Left colon (tissue), 2 donors: ENCODE data around the gene A2M. TPM values are rescaled to one million over a fixed set of nuclear protein-coding genes. Genes with fewer than 3 reads are reported as not detected.

Source experiments
- ATAC-seq: fragments of 200-7000 bp; cut with Tn5 transposase; one replicate; pipeline ENCODE4 v1.9.1; 2020; ENCODE audit warnings: mild to moderate bottlenecking, moderate library complexity
- DNase-seq, 2 donors: peaks; one replicate each; pipeline ENCODE4 v3.0.0-alpha.2; 2020
- intact Hi-C, 2 donors: fragments of 100-400 bp; cut with DNase I in 1 of 2; cut with micrococcal nuclease in 1 of 2; formaldehyde crosslinking; loops; one replicate each; pipeline versions ENCODE4 v1.11.2 to v1.14.0; 2022; cut with DNase I, micrococcal nuclease
- total RNA-seq, 2 donors: library from RNA; stranded (reverse); fragmentation: NEBNext Ultra II Directional; extraction: Animal tissue kit (Norgen Biotek cat#: 25700); gene quantifications; one replicate each; pipeline ENCODE4 v1.2.1, GENCODE V29; 2021
- donor health status: DM: no; HTN: no; CAD: no.
- donor health status: DM: yes; HTN: yes; CAD: no.

Gene A2M
- total RNA-seq, 2 donors from 2014 or later = 83.4 to 227 TPM

DNA sequence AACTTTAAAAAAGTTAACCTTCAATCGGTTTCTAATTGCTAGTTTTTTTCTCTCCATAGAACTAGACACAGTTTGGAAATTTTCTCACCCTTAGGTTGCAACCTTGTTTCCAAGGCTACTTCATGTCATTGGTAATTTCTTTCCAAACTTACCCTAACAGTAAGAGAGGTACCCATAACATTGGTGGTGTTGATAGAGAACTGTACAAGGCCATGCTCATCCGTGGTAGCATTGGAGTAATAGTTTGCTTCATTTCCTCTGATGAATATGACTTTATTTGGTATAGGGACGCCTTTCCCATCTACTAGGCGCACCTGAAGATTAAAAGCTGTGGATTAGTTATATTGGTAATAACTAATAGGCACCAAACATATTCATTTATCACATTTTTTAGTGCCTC, 11.6 kb downstream of the A2M start:
- ATAC-seq (no peak), DNase-seq (no peak)
- intact Hi-C loops = no loop called here

DNA sequence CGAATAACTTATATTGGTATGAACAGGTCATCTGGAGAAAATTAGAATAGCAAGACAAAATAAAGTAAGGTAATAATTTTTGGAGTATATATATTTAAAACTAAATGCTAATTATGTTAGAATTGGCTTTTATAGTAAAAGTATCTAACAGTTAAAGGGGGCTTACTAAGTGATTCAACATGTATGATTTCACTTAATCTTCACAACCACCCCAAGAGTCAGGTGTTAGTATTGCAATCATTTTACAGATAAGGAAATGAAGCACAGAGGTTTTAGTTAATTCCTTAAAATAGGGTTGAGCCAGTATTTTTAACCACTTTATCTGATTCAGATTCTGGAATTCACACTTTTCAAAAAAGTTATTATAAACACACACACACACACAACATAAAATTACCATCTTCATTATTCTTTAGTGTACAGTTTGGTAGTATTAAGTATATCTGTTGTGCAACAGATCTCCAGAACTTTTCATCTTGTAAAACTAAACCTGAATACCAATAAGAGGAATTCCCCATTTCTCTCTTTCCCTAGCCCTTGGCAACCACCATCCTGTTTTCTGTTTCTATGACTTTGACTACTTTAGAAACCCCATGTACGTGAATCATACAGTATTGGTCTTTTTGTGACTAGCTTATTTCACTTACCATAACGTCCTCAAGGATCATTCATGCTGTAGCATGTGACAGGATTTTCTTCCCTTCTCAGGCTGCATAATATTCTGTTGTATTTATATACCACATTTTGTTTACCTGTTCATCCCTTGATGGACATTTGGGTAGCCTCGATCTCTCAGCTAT, 12.5 kb downstream of the A2M start:
- ATAC-seq = no peak
- DNase-seq = no peak
- intact Hi-C loops = no loop called here

DNA sequence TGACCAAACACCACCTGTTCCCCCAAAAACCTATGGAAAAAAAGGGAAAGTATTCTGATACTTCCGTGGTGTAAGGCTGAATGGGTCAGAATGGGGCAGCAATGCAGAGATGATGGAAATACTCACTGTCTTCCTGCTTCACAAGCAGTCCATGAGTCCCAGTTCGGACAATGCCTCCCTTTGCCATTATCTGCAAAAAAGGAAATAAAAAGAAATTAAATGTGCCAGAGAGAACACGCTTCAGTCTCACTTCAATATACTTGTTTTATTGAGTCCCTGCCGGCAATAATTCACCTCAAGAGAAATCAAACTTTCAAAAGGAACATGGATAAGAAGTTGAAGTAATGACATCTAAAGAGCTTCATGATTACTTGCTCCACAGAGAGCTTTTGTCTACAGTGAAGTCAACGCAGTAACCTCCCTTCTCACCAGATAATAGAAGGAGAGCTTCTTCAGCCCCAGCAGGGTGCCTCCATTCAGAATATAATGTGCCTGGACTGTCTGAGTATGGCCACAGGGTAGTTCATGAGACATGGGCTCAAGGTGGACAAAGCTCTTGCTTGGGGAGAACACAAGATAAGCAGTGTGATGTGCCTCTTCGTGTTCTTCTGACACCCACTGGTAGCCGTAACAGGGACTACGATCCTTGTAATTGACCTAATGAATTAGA, 14.6 kb downstream of the A2M start:
- DNase-seq (no peak), ATAC-seq (no peak)
- intact Hi-C loops = no loop called here

DNA sequence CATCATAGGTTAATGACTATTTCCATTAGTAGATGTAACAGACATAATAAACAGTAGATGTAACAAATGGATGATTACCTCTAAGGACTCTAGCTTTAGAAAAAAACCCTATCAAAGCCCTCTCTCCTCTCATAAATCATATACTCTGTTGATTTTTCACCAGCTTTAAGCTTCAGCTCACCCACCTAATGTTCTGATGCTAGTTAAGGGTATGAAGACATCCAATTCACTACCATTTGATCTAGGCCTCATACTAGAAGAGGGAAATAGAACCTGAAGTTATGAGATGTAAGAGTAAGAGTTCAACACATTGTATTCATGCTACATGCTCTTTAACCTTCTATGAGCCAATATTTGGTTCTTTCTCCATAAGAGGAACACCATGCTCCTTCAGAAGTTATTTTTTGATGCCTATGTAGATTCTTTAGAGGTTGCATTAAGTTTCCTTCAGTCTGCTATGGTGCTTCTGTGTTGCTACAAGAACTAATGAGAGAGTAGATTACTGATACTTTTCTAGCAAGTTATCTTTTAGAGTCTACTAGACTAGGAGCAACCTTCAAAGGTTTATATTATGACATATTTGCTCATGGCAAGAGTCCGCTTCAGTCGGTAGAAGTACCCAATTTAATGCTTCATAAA, 16.0 kb downstream of the A2M start:
- intact Hi-C loops = no loop called here
- DNase-seq (no peak), ATAC-seq (no peak)

DNA sequence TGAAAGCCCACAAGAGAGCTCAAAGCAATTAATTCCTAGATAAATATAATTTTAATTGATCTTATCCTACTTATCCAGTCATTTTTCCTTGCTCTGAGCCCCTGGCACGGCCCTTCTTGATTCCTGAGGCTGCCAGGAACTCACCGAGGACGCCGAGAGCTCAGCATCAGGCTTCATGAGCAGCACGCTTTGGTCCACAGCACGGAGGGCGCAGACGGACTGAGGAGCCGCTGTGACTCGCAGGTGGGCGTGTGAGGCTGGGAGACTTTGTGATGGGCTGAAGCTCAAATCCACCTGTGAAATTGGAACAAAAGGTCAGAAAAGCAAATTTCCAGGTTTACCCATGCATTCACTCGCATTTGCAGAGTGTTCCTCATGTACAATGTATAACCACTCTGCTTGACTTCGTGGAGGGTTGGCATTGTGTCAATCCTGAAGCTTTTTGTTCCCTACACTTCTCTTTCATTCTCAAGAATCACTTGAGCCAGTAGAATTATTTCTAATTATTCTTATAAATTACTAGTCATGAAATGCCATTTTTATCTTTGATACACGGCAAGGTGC, 17.2 kb downstream of the A2M start:
- no peak for ATAC-seq
- no peak for DNase-seq
- intact Hi-C loops = no loop called here

DNA sequence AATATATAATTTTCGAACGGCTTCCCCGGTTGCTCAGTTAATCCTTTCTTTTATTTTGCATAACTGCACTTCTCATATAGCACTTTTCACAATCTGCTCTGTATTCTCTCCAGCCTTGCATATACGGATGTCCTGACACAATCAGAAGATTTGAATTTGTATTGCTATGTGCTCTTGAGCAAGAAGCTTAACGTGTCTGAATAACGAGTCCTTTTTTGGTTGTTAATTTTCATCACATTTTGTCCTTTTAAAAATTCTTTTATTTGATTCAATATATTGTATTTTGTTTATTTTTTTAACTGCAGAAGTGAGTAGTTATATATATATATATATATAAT, 17.6 kb downstream of the A2M start:
- DNase-seq = no peak
- intact Hi-C loops = no loop called here
- ATAC-seq = no peak

DNA sequence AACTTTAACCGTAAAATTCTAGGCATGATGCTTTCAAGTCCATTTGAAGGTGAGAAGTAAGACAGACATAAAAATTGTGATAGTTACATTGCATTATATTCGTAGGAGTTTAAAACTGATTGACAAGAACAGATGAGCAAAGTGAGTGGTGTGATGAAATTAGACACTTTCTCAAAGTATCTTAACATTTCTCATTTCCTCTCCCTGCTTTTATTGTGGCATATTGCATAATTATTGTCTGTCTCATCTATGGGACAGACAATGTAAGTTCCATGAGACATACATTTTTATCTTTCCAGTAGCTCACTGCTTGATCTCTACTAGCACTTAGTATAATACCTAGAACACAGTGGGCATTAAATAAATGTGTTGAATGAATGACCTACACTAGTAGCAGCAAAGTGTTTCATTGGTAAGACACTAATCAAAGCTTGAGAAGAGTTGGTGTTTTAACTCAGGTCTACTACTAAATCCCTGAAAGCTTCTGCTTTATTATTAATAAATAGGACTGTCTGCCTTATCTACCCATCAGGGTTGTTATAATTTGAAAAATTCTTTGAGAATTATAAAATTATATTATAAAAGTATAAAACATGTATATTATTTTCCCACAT, 19.0 kb downstream of the A2M start:
- DNase-seq = no peak
- intact Hi-C loops = no loop called here
- no peak for ATAC-seq

DNA sequence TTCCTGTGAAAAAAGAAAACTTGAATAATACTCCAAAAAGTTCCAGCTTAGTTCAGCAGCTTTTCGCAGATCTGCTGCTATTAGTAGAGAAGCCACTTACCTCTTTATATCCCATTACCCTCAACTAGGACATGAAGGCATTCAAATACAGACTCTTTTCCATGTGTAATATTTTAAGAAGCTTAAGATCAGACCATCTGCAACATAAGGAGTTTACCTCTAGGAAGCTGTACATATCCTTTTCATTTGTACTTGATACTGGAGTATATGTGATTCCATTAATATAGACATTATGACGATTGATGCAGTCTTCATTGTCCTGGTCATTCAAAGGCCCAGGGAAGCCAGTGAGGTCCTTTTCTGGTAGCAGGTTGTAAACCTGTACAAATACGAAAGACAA, 20.4 kb downstream of the A2M start:
- intact Hi-C loops = no loop called here
- DNase-seq = no peak
- no peak for ATAC-seq

DNA sequence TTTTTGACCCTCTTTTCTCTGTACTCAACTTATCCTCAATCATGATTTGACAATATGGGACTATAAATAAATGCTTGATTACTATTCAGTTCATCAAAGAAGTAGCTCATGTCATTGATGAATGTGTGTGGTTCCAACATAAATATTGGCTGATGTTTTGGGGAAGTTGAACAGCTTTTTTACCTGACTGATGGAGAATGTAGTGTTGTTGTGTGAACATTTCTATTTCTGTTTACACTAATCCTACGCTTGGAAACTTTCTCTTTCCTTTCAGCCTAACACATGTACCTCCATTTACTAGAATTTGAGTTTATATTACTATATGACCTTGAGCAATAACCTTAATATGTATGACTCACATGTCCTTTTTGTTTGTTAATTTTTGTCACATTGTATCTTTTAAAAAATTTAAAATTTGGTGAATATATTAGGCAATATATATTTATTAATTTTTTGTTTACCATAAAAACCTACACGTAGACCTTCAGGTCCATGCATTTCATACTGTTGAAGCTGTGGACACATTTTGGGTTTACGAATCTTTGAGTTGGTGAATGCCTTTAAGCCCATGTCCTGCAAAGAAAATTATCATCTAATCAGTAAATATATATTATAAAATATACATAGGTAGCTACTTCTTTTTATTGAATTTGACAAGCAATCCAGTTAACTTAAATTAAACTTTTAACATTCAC, 21.1 kb downstream of the A2M start:
- ATAC-seq = no peak
- DNase-seq = no peak
- intact Hi-C loops = no loop called here

DNA sequence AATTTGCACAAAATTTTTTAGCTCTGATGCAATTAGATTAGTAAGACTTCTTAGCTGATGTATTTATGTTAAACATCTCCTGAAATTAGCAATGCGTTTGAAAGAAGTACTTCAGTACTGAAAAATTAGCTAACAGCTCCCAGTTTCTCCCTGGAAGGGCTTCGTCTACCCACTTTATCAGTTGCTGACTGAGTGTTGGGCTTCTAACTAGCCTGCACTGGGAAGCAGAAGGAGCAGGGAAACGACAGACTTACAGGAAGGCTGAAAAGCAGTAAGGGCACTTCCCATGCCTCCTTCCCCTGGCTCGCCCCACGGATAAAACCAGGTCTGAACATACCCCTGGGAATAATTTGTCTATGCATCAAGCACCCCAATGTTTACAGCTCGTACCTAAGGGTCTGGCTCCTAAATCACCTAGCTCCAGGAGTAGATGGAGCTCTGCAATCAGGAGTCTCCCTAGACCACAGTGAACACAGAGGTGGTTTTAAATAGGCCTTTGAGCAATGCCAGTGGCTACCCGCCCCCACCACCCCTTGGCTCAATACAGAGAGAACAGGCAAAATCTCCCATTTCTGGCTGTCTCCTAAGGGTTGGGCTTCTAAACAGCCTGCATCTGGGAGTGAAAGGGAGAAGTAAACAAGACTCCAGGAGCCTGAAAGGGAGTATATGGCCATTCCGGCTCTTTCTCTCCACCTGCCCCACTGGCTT, 23.7 kb downstream of the A2M start:
- intact Hi-C loops = no loop called here
- DNase-seq (no peak), ATAC-seq (no peak)

DNA sequence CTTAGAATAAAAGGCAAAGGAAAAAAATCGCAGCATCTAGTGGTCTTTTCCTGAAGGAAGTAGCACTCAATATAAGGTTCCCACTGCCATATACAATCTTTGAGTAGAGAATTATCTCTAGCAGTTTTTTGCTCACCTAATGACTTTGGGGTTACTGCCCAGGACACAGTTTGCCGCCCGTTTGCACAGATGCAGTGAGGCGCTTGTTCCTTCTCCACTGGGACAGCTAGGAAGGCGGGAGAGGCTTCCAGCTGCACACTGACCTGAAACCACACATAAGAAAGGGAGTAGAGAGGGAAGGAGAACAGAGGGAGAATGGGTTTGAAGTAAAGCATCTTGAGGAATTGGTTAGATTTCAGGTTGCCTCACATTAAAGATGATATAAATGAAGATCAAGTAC, 25.5 kb downstream of the A2M start:
- ATAC-seq = no peak
- no peak for DNase-seq
- intact Hi-C loops = no loop called here

DNA sequence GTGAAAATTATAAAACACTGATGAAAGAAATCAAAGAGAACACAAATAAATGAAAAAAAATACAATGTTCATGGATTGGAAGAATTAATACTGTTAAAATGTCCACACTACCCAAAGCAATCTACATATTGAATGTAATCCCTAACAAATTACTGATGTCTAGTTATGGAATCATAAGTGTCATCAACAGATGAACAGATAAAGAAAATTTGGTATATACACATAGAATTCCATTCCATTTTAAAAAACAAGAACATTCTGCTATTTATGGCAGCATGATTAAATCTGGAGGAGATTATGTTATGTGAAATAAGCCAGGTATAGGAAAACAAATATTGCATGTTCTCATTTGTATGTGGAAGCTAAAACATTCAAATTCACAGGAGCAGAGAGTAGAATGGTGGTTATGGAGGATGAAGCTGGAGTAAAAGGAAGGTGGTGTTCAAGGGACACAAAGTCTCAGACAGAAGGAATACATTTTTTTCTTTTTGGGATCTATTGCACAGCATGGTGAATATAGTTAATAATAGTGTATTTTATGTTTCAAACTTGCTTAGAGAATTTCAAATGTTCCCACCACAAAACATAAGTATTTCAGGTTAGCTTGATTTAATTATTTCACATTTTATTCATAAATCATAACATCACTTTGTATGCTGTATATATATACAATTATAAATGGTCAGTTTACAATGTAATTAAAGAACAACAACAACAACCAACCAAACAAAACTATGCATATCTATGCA, 28.5 kb downstream of the A2M start:
- ATAC-seq (no peak), DNase-seq (no peak)
- intact Hi-C loops = no loop called here

DNA sequence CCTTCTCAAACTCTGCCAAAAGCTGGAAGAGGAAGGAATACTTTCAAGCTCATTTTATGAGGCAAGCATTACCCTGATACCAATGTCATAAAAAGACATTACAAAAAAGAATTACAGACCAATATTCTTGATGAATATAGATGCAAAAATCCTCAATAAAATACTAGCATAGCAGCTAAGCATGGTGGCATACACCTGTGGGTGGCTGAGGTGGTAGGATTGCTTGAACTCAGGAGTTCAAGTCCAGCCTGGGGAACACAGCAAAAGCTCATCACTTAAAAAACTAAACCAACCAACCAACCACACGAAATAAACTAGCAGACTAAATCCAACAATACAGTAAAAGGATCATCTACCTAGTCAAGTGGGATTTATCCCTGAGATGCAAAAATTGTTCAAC, 29.6 kb downstream of the A2M start:
- ATAC-seq (no peak), DNase-seq (no peak)
- intact Hi-C loops = no loop called here

DNA sequence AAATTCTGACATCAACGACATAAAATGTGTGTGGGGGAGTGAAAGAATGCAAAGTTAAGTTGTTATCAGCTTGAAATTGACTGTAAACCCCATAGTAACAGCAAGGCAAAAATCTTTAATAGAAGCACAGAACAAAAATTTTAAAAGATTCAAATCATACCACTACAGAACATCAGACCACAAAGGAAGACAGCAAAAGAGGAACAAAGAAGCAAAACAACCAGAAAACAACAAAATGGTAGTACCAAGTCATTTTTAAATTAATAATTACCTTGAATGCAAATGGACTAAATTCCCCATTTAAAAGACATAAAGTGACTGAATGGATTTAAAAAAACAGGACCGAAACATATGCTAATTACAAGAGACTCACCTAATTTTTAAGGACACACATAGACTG, 31.3 kb downstream of the A2M start:
- intact Hi-C loops = no loop called here
- DNase-seq = no peak
- no peak for ATAC-seq

DNA sequence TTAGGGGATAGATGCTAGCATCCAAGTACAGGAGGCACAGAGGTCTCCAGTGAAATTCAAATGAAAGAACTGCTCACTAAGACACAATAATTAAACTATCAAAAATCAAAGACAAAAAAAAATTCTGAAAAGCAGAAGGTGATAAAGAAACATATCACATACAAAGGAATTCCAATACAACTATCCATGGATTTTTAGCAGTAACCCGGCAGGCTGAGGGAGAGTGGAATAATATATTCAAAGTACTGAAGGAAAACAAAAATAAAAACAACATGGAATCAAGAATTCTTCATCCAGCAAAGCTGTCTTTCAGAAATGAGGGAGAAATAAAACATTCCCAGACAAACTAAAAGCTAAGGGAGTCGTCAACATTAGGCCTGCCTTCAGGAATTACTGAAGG, 31.9 kb downstream of the A2M start:
- intact Hi-C loops = no loop called here
- no peak for DNase-seq
- no peak for ATAC-seq

DNA sequence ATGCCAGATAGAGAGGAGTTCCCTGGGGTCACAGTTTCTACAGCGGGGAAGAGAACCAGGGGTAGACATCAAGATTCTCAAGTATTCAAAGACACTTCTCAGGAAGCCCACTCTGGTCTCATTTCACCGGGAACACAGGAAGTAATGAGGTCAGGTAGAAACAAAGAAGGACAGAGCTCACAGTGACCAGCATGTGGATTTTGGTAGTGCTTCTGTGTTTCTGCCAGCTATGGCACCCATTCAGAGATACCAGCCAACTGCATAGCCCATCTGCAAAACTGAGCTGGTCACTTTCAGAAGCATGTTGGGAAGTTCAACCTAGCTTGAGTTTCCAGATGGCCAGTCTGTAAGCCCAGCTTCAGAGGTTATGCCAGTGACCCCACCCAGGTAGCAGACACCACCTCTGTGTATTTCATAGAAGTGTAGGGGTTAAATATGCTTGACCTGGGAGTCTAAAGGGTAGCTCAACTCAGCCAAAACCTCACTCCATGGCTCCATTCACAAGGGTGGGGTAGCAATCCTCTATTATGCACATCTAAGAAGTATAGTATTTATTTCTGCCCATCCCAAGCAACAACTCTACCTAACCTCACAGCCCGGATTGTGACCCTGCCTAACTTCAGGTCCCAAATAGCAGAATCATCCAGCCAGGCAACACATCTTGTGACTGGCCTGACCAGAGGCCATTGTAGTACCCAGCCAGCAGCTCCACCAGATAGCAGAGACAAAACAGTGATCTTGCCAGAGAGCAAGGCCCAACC, 33.9 kb downstream of the A2M start:
- intact Hi-C loops = no loop called here
- DNase-seq (no peak), ATAC-seq (no peak)
